Liver (tissue), 3 donors: Measurements from ENCODE around the gene C14orf132.

ENCODE experiments used
- CTCF ChIP-seq: fragments of 150-350 bp; IDR thresholded peaks from 2 replicates; pipeline ENCODE4 v1.5.1; 2017; ENCODE audit warnings: improper control_type of control experiment, low read depth, low read length; ENCODE audit not compliant: missing input control
- JUND ChIP-seq, 2 donors: IDR thresholded peaks; 2 replicates each; pipeline ENCODE4 v1.6.1; 2016; ENCODE audit warnings: antibody characterized with exemption in 2 of 2
- MAX ChIP-seq: IDR thresholded peaks from 2 replicates; pipeline ENCODE4 v1.6.1; 2016; ENCODE audit warnings: antibody characterized with exemption
- YY1 ChIP-seq: IDR thresholded peaks from 2 replicates; pipeline ENCODE4 v1.6.1; 2016; ENCODE audit warnings: antibody characterized with exemption, mild to moderate bottlenecking
- donor health status: healthy.
- donor health status: healthy.

GRCh38 chr14:96134508-96134907 is 95.3 kb downstream of the C14orf132 start:
- TF ChIP-seq CTCF (no peak), JUND (IDR thresholded peaks at IDR 0.05) (no peak), MAX (no peak), YY1 (no peak)
